ENCODE measurements around the gene SMPD2. TPM values are rescaled to one million over a fixed set of nuclear protein-coding genes. Genes with fewer than 3 reads are reported as not detected.

Gene SMPD2
- total RNA-seq, 4 donors from 2014 or later, result 11.2 to 60.9 (median 17.8) TPM

DNA sequence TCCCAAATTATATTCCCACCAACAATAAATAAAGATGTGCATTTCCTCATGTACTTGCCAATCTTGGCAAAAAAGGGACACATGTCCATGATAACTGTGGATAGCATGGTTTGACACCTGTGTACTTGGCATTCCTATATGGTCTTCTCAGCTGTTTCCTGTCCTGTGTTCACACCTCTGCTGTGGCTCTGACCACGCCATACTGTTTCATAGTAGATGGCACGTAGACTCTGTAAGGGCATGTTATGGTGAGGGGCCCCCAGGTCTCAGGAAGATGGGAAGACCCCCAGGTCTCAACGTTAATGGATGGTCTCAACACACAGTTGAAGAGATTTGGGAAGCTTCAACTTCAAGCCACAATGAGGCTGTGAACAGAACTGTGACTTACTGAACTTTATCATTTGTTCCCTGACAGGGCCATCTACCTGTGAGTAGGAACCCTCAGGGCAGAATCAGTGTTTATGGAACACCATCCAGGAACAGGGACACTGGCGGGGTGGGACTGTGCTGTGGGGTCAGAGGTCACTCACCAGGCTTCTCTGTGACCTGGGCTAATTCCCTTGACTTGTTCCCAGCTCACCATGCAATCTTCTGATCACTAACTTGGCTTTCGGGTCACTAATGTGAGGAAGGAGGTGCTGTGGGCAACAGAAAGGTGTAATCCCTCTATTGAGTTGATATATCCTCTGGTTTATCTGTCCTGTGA is 30.7 kb downstream of the SMPD2 start:
- intact Hi-C loops (cut with DNase I), result no loop called here
- H3K4me3 ChIP-seq (replicated peaks in 1 of 3), result no peak overlapping the region
- 94 to 99% methylated on average over 5 of the region's 5 CpGs for WGBS, 2 donors

DNA sequence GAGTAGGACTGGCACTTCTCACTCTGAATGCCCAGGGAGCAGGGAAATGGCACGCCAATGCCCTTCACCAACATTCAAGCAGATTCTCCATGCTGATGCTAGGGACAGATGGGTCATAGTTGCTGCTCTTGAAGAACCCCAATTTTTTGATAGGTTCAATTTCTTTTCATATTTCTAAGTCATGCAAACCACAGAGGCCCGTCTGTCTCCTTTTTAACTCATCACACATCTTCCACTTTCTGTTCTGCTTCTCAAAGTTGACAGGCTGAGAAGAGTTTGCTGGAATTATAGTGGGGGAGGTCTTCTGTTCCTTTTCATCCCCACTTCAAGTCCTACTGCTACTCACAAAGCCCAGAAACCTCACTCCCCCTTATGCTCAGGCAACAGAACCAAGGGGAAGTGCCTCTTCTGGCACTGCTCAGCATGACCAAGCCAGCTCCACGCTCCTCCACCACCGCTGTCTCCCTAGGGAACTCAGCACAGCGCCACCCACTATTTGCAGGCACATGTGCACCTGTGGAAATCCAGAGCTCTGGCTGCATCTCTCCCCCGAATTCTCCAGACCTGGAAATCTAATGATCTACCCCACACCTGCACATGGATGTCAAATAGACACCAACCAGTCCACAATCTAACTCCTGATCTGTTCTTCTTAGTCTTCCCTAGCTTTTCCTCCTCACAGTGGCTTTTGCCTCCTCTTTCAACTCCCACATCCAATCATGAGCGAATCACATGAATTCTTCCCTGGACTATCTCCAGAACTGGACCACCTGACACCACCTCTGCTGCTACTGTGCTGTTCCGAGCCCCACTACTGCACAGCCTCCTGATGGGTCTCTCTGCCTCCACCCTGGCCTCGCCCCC is 31.8 kb downstream of the SMPD2 start:
- no peak for TF ChIP-seq POLR2A (IDR thresholded peaks at IDR 0.05)
- TF ChIP-seq, protein P1, sequence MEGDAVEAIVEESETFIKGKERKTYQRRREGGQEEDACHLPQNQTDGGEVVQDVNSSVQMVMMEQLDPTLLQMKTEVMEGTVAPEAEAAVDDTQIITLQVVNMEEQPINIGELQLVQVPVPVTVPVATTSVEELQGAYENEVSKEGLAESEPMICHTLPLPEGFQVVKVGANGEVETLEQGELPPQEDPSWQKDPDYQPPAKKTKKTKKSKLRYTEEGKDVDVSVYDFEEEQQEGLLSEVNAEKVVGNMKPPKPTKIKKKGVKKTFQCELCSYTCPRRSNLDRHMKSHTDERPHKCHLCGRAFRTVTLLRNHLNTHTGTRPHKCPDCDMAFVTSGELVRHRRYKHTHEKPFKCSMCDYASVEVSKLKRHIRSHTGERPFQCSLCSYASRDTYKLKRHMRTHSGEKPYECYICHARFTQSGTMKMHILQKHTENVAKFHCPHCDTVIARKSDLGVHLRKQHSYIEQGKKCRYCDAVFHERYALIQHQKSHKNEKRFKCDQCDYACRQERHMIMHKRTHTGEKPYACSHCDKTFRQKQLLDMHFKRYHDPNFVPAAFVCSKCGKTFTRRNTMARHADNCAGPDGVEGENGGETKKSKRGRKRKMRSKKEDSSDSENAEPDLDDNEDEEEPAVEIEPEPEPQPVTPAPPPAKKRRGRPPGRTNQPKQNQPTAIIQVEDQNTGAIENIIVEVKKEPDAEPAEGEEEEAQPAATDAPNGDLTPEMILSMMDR (IDR thresholded peaks at IDR 0.05), result peak in 2 of 6 experiments; percentile 21 to 25
- intact Hi-C loops (cut with DNase I), result no loop called here
- 76 to 79% methylated on average over 9 of the region's 9 CpGs for WGBS, 2 donors
- no peaks in the 10 kb centered on the region for H3K27me3 ChIP-seq
- no peak overlapping the region for H3K27ac ChIP-seq
- H3K9me3 ChIP-seq, result no peaks in the 10 kb centered on the region
- H3K4me3 ChIP-seq (replicated peaks in 1 of 3), result no peak overlapping the region
- peak; percentile 84 to 88 for DNase-seq
- peaks cover 0 to 4% of the 10 kb centered on the region in 2 donors for H3K4me1 ChIP-seq
- peaks cover 27 to 40% of the 10 kb centered on the region in 2 donors for H3K36me3 ChIP-seq

More for the DNA sequence above, 30.7 kb downstream of the SMPD2 start:
- Histone ChIP-seq H3K4me1 (peaks cover 0 to 4% of the 10 kb centered on the region in 2 donors), H3K27ac (no peak overlapping the region), H3K9me3 (no peaks in the 10 kb centered on the region), H3K36me3 (peaks cover 27 to 43% of the 10 kb centered on the region in 2 donors), H3K27me3 (no peaks in the 10 kb centered on the region)
- DNase-seq, result no peak
- no peak for TF ChIP-seq POLR2A (IDR thresholded peaks at IDR 0.05)
- TF ChIP-seq, protein P1 (IDR thresholded peaks at IDR 0.05), result no peak

DNA sequence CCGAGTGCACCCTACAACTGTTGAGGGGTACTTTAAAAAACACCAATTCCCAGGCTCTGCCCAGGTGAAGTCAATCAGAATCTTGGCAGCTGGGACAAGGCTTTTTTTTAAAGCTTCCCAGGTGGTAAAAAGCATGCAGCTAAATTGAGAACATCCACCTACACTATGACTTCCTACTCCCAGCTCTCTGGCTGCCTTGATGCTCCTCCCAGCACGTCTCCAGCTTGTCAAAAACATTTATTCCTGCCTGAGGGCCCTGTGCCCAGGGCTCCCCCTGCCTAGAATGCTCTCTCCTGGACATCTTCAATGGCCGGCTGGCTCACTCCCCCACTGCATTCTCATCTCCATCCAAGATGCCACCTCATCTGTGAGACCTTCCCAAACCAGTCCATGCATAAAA is 32.6 kb downstream of the SMPD2 start:
- Histone ChIP-seq H3K4me3 (replicated peaks in 1 of 3) (no peak overlapping the region), H3K9me3 (no peaks in the 10 kb centered on the region), H3K4me1 (peaks cover 0 to 12% of the 10 kb centered on the region in 2 donors), H3K36me3 (peaks cover 27 to 39% of the 10 kb centered on the region in 2 donors), H3K27me3 (no peaks in the 10 kb centered on the region), H3K27ac (no peak overlapping the region)
- intact Hi-C loops (cut with DNase I), result no loop called here
- no peak for TF ChIP-seq POLR2A (IDR thresholded peaks at IDR 0.05)
- WGBS, 2 donors, result 92 to 96% methylated on average over 3 of the region's 3 CpGs
- DNase-seq, result no peak

DNA sequence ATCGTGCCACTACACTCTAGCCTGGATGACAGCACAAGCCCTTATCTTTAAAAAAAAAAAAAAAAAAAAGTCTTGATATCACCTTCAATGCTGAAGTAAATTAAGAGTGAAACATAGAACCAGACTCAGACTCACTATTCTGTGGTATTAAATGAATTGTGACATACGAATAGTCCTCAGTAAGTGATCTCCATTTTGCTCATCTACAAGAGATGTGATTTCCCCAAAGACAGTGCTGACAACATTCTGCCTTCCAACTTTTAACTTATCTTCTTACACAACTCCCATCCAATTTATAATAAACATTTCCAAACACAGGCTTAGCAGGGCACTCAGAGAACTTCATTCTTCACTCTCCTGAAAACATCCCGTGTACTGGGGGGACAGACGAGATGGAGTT is 34.5 kb downstream of the SMPD2 start:
- intact Hi-C loops (cut with DNase I), result no loop called here
- Histone ChIP-seq H3K27me3 (no peaks in the 10 kb centered on the region), H3K36me3 (peaks cover 27 to 39% of the 10 kb centered on the region in 2 donors), H3K4me1 (peaks cover 10 to 28% of the 10 kb centered on the region in 2 donors), H3K27ac (no peak overlapping the region), H3K4me3 (replicated peaks in 1 of 3) (no peak overlapping the region), H3K9me3 (no peaks in the 10 kb centered on the region)
- DNase-seq, result no peak
- 96 to 98% methylated on average over 4 of the region's 4 CpGs for WGBS, 2 donors
- no peak for TF ChIP-seq POLR2A (IDR thresholded peaks at IDR 0.05)
- TF ChIP-seq, protein P1 (IDR thresholded peaks at IDR 0.05), result no peak

DNA sequence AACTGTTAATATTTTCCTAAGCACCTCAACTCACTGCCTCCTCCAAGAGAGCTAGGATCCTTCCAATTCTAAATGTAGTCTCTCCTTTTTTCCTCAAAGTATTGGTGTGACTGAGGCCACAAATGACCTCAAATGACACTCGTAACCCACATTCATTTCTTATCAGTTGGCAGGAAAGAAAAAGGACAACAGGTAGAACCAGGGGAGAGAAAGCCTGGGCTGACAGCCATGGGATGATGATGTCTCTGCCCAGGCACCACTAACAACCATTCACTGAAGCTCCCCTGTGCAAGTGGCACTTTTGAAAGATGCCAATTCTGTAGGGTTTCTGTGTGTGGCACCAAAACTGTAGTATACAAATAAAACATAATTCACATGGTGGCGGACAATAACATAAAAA is 35.1 kb downstream of the SMPD2 start:
- H3K4me1 ChIP-seq, result peaks cover 17 to 34% of the 10 kb centered on the region in 2 donors
- TF ChIP-seq, protein P1 (IDR thresholded peaks at IDR 0.05), result no peak
- TF ChIP-seq POLR2A (IDR thresholded peaks at IDR 0.05), result no peak
- no peaks in the 10 kb centered on the region for H3K9me3 ChIP-seq
- H3K27ac ChIP-seq, result no peak overlapping the region
- intact Hi-C loops (cut with DNase I), result no loop called here
- no peak overlapping the region for H3K4me3 ChIP-seq (replicated peaks in 1 of 3)
- 98 to 99% methylated on average over 2 of the region's 2 CpGs for WGBS, 2 donors
- peaks cover 27 to 34% of the 10 kb centered on the region in 2 donors for H3K36me3 ChIP-seq
- no peaks in the 10 kb centered on the region for H3K27me3 ChIP-seq
- no peak for DNase-seq
